HL-60 (cell line): ENCODE data around the gene NAA10.

Experiments used
- DNase-seq, 2 experiments: peaks; one replicate each; pipeline ENCODE4 v3.0.0-alpha.2; 2010 to 2020; ENCODE audit warnings: low read depth in 1 of 2, low spot score in 1 of 2
- H3K27ac ChIP-seq: fragments of 250-450 bp; sonication (Bioruptor Pico); replicated peaks from 2 replicates; pipeline ENCODE4 v1.5.1; 2020; ENCODE audit warnings: mild to moderate bottlenecking, moderate library complexity
- H3K27me3 ChIP-seq: fragments of 250-450 bp; sonication (Bioruptor Pico); 2 replicates; pipeline ENCODE4 v1.5.1; 2021; ENCODE audit warnings: mild to moderate bottlenecking, moderate library complexity; ENCODE audit not compliant: insufficient read depth, poor library complexity, severe bottlenecking
- H3K4me3 ChIP-seq: replicated peaks from 2 replicates; pipeline ENCODE4 v1.5.1; 2011; ENCODE audit warnings: mild to moderate bottlenecking, control low read depth, low read length; ENCODE audit not compliant: insufficient read depth
- GABPA ChIP-seq: IDR thresholded peaks from 2 replicates; pipeline ENCODE4 v1.6.1; 2012; ENCODE audit warnings: low read depth
- POLR2AphosphoS5 ChIP-seq: IDR thresholded peaks from 2 replicates; pipeline ENCODE4 v1.6.1; 2012; ENCODE audit warnings: low read depth
- SPI1 ChIP-seq: IDR thresholded peaks from 2 replicates; pipeline ENCODE4 v1.6.1; 2012; ENCODE audit warnings: low read depth, mild to moderate bottlenecking, borderline replicate concordance
- TF ChIP-seq, protein P1 (sequence below): IDR thresholded peaks from 2 replicates; pipeline ENCODE4 v1.6.1; 2012; ENCODE audit warnings: low read depth; ENCODE audit not compliant: insufficient replicate concordance
- TF ChIP-seq, protein P2 (sequence below): IDR thresholded peaks from one replicate; pipeline ENCODE4 v1.5.1; 2011; ENCODE audit warnings: low read length, control low read depth, inconsistent platforms; ENCODE audit not compliant: insufficient read depth

NAA10 gene

DNA sequence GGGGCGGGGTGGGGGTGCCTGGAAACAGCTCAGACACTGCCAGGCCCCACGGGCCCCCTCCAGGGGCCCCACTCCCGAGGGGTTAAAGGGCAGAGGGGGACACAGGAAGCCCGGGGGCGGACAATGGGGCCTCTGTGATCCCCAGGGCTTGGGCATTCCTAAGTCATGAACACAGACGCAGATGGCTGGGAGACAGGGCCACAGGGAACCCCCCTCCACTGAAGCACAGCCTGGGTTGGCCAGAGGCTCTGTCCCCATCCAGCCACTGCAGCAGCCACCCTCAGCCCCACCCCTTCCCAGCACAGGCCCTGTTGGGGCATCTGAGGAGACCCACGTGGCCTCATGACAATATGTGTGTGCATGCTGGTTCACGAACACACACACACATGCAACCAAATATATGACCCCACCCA, 52.7 kb downstream of the NAA10 start:
- no peak overlapping the region for H3K4me3 ChIP-seq
- TF ChIP-seq, protein P1, sequence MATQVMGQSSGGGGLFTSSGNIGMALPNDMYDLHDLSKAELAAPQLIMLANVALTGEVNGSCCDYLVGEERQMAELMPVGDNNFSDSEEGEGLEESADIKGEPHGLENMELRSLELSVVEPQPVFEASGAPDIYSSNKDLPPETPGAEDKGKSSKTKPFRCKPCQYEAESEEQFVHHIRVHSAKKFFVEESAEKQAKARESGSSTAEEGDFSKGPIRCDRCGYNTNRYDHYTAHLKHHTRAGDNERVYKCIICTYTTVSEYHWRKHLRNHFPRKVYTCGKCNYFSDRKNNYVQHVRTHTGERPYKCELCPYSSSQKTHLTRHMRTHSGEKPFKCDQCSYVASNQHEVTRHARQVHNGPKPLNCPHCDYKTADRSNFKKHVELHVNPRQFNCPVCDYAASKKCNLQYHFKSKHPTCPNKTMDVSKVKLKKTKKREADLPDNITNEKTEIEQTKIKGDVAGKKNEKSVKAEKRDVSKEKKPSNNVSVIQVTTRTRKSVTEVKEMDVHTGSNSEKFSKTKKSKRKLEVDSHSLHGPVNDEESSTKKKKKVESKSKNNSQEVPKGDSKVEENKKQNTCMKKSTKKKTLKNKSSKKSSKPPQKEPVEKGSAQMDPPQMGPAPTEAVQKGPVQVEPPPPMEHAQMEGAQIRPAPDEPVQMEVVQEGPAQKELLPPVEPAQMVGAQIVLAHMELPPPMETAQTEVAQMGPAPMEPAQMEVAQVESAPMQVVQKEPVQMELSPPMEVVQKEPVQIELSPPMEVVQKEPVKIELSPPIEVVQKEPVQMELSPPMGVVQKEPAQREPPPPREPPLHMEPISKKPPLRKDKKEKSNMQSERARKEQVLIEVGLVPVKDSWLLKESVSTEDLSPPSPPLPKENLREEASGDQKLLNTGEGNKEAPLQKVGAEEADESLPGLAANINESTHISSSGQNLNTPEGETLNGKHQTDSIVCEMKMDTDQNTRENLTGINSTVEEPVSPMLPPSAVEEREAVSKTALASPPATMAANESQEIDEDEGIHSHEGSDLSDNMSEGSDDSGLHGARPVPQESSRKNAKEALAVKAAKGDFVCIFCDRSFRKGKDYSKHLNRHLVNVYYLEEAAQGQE, result no peak
- TF ChIP-seq POLR2AphosphoS5 (no peak), GABPA (no peak), SPI1 (no peak)
- TF ChIP-seq, protein P2, sequence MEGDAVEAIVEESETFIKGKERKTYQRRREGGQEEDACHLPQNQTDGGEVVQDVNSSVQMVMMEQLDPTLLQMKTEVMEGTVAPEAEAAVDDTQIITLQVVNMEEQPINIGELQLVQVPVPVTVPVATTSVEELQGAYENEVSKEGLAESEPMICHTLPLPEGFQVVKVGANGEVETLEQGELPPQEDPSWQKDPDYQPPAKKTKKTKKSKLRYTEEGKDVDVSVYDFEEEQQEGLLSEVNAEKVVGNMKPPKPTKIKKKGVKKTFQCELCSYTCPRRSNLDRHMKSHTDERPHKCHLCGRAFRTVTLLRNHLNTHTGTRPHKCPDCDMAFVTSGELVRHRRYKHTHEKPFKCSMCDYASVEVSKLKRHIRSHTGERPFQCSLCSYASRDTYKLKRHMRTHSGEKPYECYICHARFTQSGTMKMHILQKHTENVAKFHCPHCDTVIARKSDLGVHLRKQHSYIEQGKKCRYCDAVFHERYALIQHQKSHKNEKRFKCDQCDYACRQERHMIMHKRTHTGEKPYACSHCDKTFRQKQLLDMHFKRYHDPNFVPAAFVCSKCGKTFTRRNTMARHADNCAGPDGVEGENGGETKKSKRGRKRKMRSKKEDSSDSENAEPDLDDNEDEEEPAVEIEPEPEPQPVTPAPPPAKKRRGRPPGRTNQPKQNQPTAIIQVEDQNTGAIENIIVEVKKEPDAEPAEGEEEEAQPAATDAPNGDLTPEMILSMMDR, result no peak
- H3K27ac ChIP-seq, result no peak overlapping the region
- peaks cover 16% of the 10 kb centered on the region for H3K27me3 ChIP-seq
- DNase-seq, result no peak

DNA sequence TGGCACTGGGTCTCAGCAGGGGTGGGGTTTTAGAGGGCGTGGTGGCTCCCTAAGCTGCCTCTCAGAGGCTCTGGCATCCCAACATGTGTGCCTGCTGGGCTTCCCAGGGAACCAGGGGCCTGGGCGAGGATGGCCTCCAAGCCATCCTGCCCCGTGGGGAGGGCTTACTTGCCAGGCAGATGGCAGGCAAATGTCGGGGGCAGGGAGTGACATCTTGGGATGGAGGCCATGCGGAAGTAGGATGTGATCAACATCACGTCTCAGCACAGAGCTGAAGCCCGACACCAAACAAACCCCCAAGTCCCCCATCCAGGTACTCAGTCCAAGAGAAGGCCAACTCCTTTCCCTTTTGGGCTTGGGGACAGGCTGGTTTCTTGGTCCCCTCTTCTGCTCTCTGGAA, 53.6 kb downstream of the NAA10 start:
- Histone ChIP-seq H3K4me3 (no peak overlapping the region), H3K27me3 (peaks cover 12% of the 10 kb centered on the region), H3K27ac (no peak overlapping the region)
- no peak for DNase-seq
- no peak for TF ChIP-seq SPI1
- TF ChIP-seq, protein P2, result no peak
- TF ChIP-seq GABPA, result no peak
- no peak for TF ChIP-seq POLR2AphosphoS5
- TF ChIP-seq, protein P1, result no peak

DNA sequence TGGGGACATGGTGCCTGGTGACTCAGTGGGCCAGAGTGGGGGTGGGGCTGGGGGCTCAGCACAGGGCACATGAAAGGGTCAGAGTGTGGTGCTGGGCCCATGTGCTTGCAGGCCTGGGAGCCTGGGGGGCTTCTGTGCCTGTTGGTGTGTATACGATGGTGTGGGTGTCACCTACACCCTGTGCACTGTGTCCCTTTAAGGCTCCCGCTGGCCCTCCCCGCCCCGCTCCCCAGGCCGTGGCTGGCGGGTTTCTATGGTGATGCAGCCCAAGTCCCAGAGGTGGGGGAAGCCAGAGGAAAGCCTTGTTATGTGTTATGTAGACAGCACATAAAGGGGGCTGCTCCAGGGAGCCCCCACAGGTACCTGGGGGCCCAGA, 54.4 kb downstream of the NAA10 start:
- H3K27me3 ChIP-seq, result peaks cover 10% of the 10 kb centered on the region
- no peak overlapping the region for H3K27ac ChIP-seq
- TF ChIP-seq, protein P1, result no peak
- TF ChIP-seq POLR2AphosphoS5 (no peak), SPI1 (no peak)
- DNase-seq, result no peak
- no peak overlapping the region for H3K4me3 ChIP-seq
